Inferior parietal cortex (tissue), 1 donor: Measurements from ENCODE around the gene ANKRD16.
"Not testable (repeated sequence)": the region's sequence is repeated elsewhere in the genome, so short reads cannot be mapped to it uniquely, and the experiment has no call there.

Experiments
- DNase-seq: peaks from one replicate; pipeline ENCODE4 v3.0.0-alpha.2; 2016; ENCODE audit errors: extremely low spot score

Gene ANKRD16

GRCh38 chr10:5889624-5890451, at the start of gene ANKRD16, which contains the start of gene FBH1:
Gene ANKRD16 (minus strand): TSS chr10:5889893. CDS start chr10:5889354, 539 bp downstream.
Gene FBH1 (plus strand): TSS chr10:5890243. CDS start chr10:5890346, 103 bp downstream.
- peak; percentile 99 for DNase-seq

- no peak for DNase-seq
Observed at GRCh38 chr10:5938291-5938690, 48.6 kb upstream of the ANKRD16 start.

- DNase-seq, result no peak
Observed at GRCh38 chr10:5937016-5937415, 47.3 kb upstream of the ANKRD16 start.

- no peak for DNase-seq
Observed at GRCh38 chr10:5935628-5936027, 45.9 kb upstream of the ANKRD16 start.

GRCh38 chr10:5933909-5934546, 44.3 kb upstream of the ANKRD16 start:
- no peak for DNase-seq

- DNase-seq, result no peak
Observed at GRCh38 chr10:5932345-5932744, 42.7 kb upstream of the ANKRD16 start.

GRCh38 chr10:5930272-5930671, 40.6 kb upstream of the ANKRD16 start:
- peak; percentile 14 for DNase-seq

- DNase-seq, result peak; percentile 4
Observed at GRCh38 chr10:5929442-5929841, 39.7 kb upstream of the ANKRD16 start.

- no peak for DNase-seq
Observed at GRCh38 chr10:5927306-5927705, 37.6 kb upstream of the ANKRD16 start.

- DNase-seq, result no peak
Observed at GRCh38 chr10:5924889-5925288, 35.2 kb upstream of the ANKRD16 start.

- DNase-seq, result no peak
Observed at GRCh38 chr10:5921746-5922145, 32.1 kb upstream of the ANKRD16 start.

- no peak for DNase-seq
Observed at GRCh38 chr10:5919568-5919967, 29.9 kb upstream of the ANKRD16 start.

GRCh38 chr10:5918763-5919162, 29.1 kb upstream of the ANKRD16 start:
- no peak for DNase-seq

- DNase-seq, result no peak
Observed at GRCh38 chr10:5917305-5917704, 27.6 kb upstream of the ANKRD16 start.

GRCh38 chr10:5915451-5915850, 25.8 kb upstream of the ANKRD16 start:
- no peak for DNase-seq

- DNase-seq, result no peak
Observed at GRCh38 chr10:5913736-5914135, 24.0 kb upstream of the ANKRD16 start.

- DNase-seq, result no peak
Observed at GRCh38 chr10:5911670-5912069, 22.0 kb upstream of the ANKRD16 start.

- no peak for DNase-seq
Observed at GRCh38 chr10:5910323-5911100, 20.8 kb upstream of the ANKRD16 start.

GRCh38 chr10:5908676-5909075, 19.0 kb upstream of the ANKRD16 start:
- DNase-seq, result not testable (repeated sequence)

- no peak for DNase-seq
Observed at GRCh38 chr10:5906651-5907050, 17.0 kb upstream of the ANKRD16 start.

- no peak for DNase-seq
Observed at GRCh38 chr10:5905854-5906507, 16.3 kb upstream of the ANKRD16 start.

- no peak for DNase-seq
Observed at GRCh38 chr10:5904227-5904626, 14.5 kb upstream of the ANKRD16 start.
